Prostate gland (tissue), 2 donors: ENCODE measurements around the gene ATP1A3.

ENCODE experiments used
- POLR2A ChIP-seq: fragments of 450-650 bp; IDR thresholded peaks from one replicate; pipeline ENCODE4 v1.6.1; 2016; ENCODE audit warnings: antibody characterized with exemption, mild to moderate bottlenecking
- TF ChIP-seq, protein P1 (sequence below), 4 experiments: fragments of 200-600 bp in 2 of 4; fragments of 450-650 bp in 2 of 4; sonication (generic) in 2 of 4; IDR thresholded peaks; 1 replicate in 3 of 4; 2 replicates in 1 of 4; pipeline ENCODE4 v1.5.1; 2016 to 2019; ENCODE audit warnings: antibody characterized with exemption in 4 of 4, mild to moderate bottlenecking in 2 of 4, moderate library complexity in 2 of 4

GRCh38 chr19:41997851-41998229 lies 3.8 kb upstream of the ATP1A3 start:
- TF ChIP-seq, protein P1, sequence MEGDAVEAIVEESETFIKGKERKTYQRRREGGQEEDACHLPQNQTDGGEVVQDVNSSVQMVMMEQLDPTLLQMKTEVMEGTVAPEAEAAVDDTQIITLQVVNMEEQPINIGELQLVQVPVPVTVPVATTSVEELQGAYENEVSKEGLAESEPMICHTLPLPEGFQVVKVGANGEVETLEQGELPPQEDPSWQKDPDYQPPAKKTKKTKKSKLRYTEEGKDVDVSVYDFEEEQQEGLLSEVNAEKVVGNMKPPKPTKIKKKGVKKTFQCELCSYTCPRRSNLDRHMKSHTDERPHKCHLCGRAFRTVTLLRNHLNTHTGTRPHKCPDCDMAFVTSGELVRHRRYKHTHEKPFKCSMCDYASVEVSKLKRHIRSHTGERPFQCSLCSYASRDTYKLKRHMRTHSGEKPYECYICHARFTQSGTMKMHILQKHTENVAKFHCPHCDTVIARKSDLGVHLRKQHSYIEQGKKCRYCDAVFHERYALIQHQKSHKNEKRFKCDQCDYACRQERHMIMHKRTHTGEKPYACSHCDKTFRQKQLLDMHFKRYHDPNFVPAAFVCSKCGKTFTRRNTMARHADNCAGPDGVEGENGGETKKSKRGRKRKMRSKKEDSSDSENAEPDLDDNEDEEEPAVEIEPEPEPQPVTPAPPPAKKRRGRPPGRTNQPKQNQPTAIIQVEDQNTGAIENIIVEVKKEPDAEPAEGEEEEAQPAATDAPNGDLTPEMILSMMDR (IDR thresholded peaks at IDR 0.05): no peak
- TF ChIP-seq POLR2A: no peak
